Measurements from ENCODE around the gene KCNJ14.
A peak's percentile ranks its signal among the peaks of the same experiment; 100 is the strongest.

KCNJ14 gene

DNA sequence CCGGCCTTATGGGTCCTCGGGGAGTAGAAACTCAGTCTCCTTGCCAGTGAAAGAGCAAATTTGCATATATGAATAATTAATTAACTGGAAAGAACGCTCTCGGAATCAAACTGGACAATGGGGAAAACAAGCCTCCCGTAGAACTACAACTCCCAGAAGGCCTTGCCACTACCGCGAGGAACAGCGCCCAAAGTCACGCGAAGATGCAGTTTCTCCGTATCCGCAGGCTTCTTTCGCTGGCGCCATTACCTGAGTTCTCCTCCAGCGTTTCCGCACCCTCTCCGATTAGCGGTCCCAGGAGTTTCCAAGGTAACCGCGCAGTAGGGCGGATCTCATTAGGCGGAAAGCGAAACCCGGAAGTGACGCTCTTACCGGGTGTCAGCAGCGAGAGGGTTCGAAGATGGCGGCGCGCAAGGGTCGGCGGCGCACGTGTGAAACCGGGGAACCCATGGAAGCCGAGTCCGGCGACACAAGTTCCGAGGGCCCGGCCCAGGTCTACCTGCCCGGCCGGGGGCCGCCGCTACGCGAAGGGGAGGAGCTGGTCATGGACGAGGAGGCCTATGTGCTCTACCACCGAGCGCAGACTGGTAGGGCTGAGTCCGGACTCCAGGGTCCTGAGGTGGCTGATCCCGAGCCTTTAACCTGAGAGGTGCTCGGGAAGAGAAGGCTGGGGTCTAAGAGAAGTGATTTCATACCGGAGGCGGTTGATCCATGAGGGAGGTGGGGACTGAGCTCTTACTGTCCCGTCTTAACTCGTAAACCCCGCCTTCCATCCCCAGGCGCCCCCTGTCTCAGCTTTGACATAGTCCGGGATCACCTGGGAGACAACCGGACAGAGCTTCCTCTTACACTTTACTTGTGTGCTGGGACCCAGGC, 9.5 kb upstream of the KCNJ14 start, which contains the start of gene GRWD1:
Gene GRWD1 (plus strand): TSS at position 378 of the 876 bp plus-strand sequence. CDS start 23 bp downstream, at position 401.
- DNase-seq (ENCODE audit: low read depth): peak; percentile 98

- DNase-seq (ENCODE audit: low read depth): no peak
Observed at GRCh38 chr19:48446579-48446978, 8.8 kb upstream of the KCNJ14 start.

DNA sequence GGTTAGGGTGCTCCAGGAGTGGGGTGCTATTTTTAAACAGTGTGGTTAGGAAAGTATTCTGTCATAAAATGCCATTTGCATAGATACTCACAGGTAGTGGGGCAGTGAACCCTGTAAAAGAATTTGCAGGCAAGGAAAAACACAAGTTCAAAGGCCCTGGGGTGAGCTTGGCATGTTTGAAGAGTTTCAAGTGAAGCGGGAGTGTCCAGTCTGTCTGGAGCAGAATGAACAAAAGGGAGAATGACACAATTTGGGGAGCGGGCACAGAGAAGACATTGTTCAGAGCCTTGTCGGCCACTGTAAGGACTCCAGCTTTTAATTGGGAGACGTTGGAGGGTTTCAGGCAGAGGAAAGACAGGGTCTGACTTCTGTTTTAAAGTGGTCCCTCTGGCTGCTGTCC, 6.8 kb upstream of the KCNJ14 start:
- no peak for DNase-seq (ENCODE audit: low read depth)

DNA sequence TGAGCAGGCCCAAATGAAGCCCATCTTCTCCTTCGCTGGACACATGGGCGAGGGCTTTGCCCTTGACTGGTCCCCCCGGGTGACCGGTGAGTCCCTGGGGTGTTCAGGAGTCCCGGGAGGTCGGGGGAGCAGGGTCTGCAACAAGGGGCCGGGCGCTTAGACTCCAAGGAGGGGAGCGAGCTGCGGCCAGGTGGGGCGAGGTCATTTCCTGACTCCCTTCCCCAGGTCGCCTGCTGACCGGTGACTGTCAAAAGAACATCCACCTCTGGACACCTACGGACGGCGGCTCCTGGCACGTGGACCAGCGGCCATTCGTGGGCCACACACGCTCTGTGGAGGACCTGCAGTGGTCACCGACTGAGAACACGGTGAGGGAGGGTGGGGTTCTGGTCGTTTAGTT, 4.9 kb upstream of the KCNJ14 start:
- no peak for DNase-seq (ENCODE audit: low read depth)

DNA sequence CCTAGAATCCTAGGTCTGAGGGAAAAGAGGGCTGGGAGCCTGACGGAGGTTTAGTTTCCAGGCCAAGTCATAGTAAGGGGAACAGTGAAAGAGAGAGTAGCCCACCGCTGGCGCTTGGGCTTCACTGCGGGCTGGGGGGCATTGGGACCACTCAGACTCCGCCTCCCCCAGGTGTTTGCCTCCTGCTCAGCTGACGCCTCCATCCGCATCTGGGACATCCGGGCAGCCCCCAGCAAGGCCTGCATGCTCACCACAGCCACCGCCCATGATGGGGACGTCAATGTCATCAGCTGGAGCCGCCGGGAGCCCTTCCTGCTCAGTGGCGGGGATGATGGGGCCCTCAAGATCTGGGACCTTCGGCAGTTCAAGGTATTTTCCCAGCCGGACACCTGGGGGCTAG, 4.5 kb upstream of the KCNJ14 start:
- DNase-seq (ENCODE audit: low read depth): no peak

DNA sequence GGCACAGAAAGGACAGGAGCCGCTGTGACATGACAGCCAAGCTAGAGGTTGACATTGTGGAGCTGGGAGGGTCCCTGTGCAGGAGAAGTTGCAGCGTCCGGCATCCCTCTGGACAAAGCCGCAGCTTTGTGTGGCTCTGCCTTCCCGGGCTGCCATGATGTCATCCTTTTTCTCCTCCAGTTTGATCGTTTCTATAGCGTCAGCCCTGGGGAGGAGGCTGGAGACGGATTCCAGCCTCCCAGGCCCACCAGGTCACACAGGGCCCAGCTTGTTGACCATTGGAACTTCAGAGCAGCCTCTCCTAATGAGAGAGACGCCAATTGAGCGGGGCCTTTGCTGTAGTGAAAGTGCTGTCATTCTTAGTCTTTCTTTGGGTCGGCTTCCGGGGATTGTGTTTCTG, 3.8 kb upstream of the KCNJ14 start:
- DNase-seq (ENCODE audit: low read depth): no peak

DNA sequence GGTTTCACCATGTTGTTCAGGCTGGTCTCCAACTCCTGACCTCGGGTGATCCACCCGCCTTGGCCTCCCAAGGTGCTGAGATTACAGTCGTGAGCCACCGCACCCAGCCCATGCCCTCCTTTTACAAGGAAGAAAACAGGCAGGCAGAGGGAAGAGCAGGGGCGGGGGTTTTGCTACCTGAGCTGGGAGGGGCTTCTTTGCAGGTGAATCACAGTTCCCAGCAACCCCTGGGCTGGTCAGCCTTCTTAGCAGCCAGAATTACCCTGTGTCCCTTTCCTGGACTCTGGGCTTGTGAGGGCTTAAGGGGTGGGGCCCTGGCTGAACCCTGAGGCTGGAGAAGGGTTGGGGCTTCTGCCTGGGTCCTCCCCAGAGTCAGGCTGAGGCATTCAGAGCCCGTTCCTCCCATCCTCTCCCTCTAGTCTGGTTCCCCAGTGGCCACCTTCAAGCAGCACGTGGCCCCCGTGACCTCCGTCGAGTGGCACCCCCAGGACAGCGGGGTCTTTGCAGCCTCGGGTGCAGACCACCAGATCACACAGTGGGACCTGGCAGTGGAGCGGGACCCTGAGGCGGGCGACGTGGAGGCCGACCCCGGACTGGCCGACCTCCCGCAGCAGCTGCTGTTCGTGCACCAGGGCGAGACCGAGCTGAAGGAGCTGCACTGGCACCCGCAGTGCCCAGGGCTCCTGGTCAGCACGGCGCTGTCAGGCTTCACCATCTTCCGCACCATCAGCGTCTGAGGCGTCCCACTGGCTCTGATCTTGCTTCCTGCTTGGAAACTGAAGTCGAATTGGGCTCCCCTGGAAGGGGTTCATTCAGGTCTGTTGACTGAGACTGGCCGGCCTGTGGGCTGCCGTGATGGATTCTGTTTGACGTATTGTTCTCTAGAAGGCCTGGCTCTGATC, 2.8 kb upstream of the KCNJ14 start:
- no peak for DNase-seq (ENCODE audit: low read depth)

- no peak for DNase-seq (ENCODE audit: low read depth)
Observed at GRCh38 chr19:48454150-48454730, 1.1 kb upstream of the KCNJ14 start.

GRCh38 chr19:48455908-48456562, 661 bp downstream of the KCNJ14 start:
- no peak for DNase-seq (ENCODE audit: low read depth)

- no peak for DNase-seq (ENCODE audit: low read depth)
Observed at GRCh38 chr19:48456864-48457263, 1.5 kb downstream of the KCNJ14 start.

DNA sequence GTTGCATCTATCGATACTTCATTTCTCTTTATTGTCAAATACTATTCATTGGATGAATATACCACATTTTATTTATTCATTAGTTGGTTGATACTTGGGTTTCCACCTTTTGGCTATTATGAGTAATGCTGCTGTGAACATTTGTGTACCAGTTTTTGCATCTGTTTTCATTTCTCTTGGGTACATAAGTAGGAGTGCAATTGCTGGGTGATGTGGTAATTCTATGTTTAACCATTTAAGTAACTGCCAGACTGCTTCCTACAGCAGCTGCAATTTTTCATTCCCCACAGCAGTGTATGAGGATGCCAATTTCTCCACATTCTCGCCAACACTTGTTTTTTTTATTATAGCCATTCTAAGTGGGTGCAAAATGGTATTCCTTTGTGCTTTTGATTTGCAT, 2.6 kb downstream of the KCNJ14 start:
- DNase-seq (ENCODE audit: low read depth): no peak

- DNase-seq (ENCODE audit: low read depth): no peak
Observed at GRCh38 chr19:48461651-48461981, 6.2 kb downstream of the KCNJ14 start.

DNA sequence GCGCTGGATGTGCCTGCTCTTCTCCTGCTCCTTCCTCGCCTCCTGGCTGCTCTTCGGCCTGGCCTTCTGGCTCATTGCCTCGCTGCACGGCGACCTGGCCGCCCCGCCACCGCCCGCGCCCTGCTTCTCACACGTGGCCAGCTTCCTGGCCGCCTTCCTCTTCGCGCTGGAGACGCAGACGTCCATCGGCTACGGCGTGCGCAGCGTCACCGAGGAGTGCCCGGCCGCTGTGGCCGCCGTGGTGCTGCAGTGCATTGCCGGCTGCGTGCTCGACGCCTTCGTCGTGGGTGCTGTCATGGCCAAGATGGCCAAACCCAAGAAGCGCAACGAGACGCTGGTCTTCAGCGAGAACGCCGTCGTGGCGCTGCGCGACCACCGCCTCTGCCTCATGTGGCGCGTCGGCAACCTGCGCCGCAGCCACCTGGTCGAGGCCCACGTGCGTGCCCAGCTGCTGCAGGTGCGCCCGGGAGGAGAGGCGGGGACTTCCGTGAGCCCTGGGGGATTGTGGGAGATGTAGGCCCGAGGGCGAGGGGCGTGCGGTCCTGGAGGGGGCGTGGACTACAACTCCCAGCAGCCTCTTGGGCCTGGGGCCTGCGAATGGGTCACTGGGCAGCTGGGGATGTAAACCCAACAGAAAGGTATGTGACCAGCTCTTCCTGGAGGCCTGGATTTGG, 6.7 kb downstream of the KCNJ14 start:
- no peak for DNase-seq (ENCODE audit: low read depth)

- no peak for DNase-seq (ENCODE audit: low read depth)
Observed at GRCh38 chr19:48465215-48465614, 9.8 kb downstream of the KCNJ14 start.

DNA sequence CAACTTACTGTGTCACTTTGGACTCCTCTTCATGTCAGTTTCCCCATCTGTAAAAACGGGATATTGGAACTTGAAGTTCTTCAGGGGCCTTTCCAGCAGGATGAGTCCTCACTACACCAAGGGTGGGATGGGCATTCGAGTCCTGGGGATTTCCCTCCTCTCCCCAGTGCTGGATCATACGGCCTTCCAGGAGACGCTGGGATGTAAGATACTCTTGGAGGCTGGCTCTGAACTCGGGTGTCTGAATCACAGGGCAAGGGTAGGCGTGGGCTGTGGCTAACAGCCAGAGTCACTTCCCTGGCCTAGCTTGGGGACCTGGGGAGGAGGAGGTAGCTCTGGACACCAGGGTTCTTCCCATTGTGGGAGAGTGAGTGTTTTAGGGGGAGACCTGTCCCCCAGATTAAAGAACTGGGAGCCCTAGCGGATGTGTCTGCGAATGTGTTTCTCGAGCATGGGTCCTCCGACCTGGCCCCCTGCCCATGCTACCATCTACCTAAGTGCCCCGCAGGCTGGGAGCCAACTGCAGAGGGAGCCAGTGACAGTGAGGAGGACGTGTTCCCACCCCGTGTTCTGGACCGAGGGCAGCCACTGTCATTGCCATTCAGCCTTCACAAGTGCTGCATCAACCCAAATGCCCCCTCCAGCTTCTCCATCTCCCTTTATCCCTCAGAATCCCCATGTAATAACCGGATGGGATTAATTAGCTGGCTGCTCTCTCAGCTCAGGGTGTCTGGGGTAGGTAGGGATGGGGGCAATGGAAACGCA, 11.4 kb downstream of the KCNJ14 start:
- DNase-seq (ENCODE audit: low read depth): peak; percentile 62

DNA sequence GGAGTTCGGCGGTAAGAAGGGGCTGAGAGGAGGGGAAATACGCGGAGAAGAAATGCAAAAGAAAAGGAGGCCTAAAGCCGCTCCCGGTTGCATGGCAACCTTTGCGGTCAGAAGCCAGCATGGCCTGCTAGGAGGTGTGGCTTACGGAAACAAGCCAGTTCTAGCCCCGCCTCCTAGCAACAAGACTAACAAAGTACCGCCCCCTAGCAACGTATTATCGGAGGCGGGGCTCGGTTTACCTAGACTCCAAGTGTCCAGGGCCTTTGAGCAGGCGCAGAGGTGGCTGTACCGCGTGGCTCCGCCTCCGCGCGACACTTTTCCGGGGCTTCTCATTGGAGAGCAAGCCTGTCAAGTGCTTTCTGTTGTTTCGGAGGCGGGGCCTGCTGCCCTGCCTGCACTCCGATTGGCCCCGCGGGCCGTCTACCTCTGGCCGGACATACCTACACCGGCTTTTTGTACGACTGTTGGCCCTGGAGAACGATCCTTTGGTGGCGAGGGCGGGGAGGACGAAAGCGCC, 13.5 kb downstream of the KCNJ14 start:
- DNase-seq (ENCODE audit: low read depth): peak; percentile 100

GRCh38 chr19:48469289-48469881, 14.0 kb downstream of the KCNJ14 start, which contains the start of gene CYTH2:
Gene CYTH2, plus strand, starts transcription at chr19:48469369. Its CDS starts 139 bp downstream, at chr19:48469508.
- peak; percentile 86 for DNase-seq (ENCODE audit: low read depth)

DNA sequence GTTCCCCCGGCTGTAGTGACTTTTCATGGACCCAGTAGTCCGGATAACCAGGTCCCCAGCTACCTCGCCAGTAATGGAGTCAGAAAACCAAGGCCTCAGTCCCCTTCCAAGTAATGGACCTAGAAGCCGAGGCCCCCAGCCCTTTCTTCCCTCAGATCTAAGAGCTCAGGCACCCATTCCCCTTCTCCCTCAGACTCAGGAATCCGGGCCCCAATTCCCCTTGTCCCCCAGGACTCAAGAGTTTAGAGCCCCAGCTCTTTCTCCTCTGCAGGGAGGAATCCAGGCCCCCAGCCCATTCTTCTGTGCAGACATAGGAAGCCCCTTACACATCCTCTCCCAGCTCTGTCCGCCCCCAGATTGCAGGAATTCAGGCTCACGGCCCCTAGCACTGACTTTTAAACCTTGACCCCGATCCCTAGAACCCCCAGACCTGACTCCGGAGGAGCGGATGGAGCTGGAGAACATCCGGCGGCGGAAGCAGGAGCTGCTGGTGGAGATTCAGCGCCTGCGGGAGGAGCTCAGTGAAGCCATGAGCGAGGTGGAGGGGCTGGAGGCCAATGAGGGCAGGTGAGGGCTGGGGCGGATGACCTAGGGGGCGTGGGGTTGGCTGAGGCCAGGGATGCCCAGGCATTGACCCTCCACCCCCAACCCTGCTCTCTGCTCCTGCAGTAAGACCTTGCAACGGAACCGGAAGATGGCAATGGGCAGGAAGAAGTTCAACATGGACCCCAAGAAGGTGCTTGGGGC, 14.7 kb downstream of the KCNJ14 start:
- no peak for DNase-seq (ENCODE audit: low read depth)

DNA sequence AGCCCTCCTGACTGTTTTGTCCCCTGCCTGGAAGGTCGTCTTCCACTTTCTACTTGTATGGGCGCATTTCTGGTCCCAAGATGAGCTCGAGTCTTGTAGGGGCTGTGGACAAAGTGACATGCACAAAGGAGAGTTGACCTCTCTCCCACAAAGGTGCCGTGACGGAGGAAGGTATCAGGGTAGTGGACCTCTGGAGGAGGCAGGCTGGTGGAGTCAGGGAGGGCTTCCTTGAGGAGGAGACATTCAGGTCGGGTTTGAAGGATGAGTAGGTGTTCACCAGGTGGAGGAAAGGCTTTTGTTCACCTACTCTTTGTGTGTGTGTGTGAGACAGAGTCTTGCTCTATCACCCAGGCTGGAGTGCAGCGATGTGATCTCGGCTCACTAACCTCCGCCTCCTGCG, 15.5 kb downstream of the KCNJ14 start:
- no peak for DNase-seq (ENCODE audit: low read depth)

Measured in EH (cell line).